SU-DHL-6 (cell line): ENCODE measurements around the gene AGO4.
"Not testable (repeated sequence)": the region's sequence is repeated elsewhere in the genome, so short reads cannot be mapped to it uniquely, and the experiment has no call there.

Experiments used
- CTCF ChIP-seq: fragments of 200-600 bp; sonication (generic); IDR thresholded peaks from one replicate; pipeline ENCODE4 v1.5.1; 2017; ENCODE audit warnings: antibody characterized with exemption, mild to moderate bottlenecking, low read length, moderate library complexity; ENCODE audit not compliant: insufficient read depth, poor library complexity, severe bottlenecking
- EZH2phosphoT487 ChIP-seq: fragments of 200-600 bp; sonication (generic), shearing (Covaris generic); conservative IDR thresholded peaks from 2 replicates; pipeline ENCODE4 v1.6.1; 2018; ENCODE audit warnings: mild to moderate bottlenecking, antibody characterized with exemption, low read length, moderate library complexity, mixed read lengths

GRCh38 chr1:35888981-35889380 lies 81.2 kb downstream of the AGO4 start:
- not testable (repeated sequence) for TF ChIP-seq CTCF, EZH2phosphoT487
